Measurements from ENCODE around the gene ATP8B3. TPM values are rescaled to one million over a fixed set of nuclear protein-coding genes. Genes with fewer than 3 reads are reported as not detected.

Gene ATP8B3
- total and polyA plus RNA-seq, 2 donors from 2014 or later: 0.24 to 3.6 TPM

DNA sequence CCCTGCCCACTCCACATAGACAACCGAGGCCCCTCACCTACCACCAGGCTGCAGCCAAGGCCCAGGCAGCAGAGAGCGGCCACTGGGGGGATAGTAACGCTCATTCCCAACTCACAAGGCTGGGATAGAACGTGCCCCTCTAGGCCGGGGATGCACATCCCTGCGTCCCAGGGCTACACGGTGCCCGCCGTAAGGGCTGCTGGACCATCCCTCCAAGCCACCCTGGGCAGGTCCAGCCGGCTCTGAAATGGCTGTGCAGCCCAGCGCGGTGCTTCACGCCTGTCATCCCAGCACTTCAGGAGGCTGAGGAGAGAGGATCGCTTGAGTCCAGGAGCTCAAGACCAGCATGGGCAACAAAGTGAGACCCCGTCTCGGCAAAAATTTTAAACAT, 33.0 kb upstream of the ATP8B3 start:
- intact Hi-C loops (cut with DNase I): no loop called here
- H3K9ac ChIP-seq (ENCODE audit: low read length in 3 of 3): no peak overlapping the region
- no peak overlapping the region for H3K4me3 ChIP-seq (ENCODE audit: low read length in 3 of 3)
- no peaks in the 10 kb centered on the region for H3K9me3 ChIP-seq (ENCODE audit: control insufficient read depth in 2 of 3, insufficient read depth in 1 of 3, low read length in 3 of 3)
- no peak for FAIRE-seq
- no peaks in the 10 kb centered on the region for H3K36me3 ChIP-seq (ENCODE audit: control insufficient read depth in 2 of 3, insufficient read depth in 3 of 3, low read length in 3 of 3)
- no peak for DNase-seq
- TF ChIP-seq, protein P1, sequence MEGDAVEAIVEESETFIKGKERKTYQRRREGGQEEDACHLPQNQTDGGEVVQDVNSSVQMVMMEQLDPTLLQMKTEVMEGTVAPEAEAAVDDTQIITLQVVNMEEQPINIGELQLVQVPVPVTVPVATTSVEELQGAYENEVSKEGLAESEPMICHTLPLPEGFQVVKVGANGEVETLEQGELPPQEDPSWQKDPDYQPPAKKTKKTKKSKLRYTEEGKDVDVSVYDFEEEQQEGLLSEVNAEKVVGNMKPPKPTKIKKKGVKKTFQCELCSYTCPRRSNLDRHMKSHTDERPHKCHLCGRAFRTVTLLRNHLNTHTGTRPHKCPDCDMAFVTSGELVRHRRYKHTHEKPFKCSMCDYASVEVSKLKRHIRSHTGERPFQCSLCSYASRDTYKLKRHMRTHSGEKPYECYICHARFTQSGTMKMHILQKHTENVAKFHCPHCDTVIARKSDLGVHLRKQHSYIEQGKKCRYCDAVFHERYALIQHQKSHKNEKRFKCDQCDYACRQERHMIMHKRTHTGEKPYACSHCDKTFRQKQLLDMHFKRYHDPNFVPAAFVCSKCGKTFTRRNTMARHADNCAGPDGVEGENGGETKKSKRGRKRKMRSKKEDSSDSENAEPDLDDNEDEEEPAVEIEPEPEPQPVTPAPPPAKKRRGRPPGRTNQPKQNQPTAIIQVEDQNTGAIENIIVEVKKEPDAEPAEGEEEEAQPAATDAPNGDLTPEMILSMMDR (IDR thresholded peaks at IDR 0.05; ENCODE audit: borderline replicate concordance, extremely low read depth, insufficient read depth): no peak
- H3K27me3 ChIP-seq (ENCODE audit: control insufficient read depth, insufficient read depth, low read length): no peaks in the 10 kb centered on the region
- peaks cover 0 to 49% (median 12%) of the 10 kb centered on the region in 3 donors for H3K4me1 ChIP-seq (ENCODE audit: control insufficient read depth in 2 of 3, insufficient read depth in 2 of 3, low read depth in 1 of 3, low read length in 3 of 3)
- H3K27ac ChIP-seq (ENCODE audit: low read depth in 2 of 2, low read length in 2 of 2): no peak overlapping the region

DNA sequence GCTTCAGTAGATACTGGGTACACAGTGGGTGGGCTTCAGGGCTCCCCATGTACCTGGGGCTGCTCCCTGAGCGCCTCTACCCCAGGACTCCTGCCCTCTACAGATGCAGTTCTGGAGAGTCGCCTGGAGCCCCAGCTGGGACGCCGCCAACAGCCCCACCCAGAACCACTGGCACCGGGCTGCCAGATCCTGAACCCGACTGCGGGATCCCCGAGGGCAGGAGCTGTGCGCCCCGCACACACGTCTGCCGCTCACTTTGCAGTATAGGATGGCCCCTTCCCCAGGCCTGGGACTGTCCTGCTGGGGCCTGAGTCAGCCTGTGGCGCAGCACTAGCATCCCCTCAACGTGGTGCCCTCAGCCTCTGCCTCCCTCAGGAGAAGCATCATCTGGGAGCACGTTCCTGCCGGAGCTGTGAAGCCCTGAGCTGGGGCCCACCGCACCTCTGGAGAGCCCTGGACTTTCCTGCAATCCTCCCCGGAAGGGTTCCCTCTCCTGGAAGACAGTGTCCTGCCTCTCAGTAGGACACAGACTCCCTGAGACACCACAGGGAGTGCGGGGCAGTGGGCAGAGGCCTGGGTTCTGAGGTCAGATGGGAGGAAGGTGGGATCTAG, 32.5 kb upstream of the ATP8B3 start:
- Histone ChIP-seq H3K9me3 (ENCODE audit: control insufficient read depth in 2 of 3, insufficient read depth in 1 of 3, low read length in 3 of 3) (no peaks in the 10 kb centered on the region), H3K36me3 (ENCODE audit: control insufficient read depth in 2 of 3, insufficient read depth in 3 of 3, low read length in 3 of 3) (no peaks in the 10 kb centered on the region), H3K9ac (ENCODE audit: low read length in 3 of 3) (no peak overlapping the region), H3K27me3 (ENCODE audit: control insufficient read depth, insufficient read depth, low read length) (no peaks in the 10 kb centered on the region), H3K4me1 (ENCODE audit: control insufficient read depth in 2 of 3, insufficient read depth in 2 of 3, low read depth in 1 of 3, low read length in 3 of 3) (peaks cover 0 to 55% (median 12%) of the 10 kb centered on the region in 3 donors), H3K4me3 (ENCODE audit: low read length in 3 of 3) (no peak overlapping the region), H3K27ac (ENCODE audit: low read depth in 2 of 2, low read length in 2 of 2) (no peak overlapping the region)
- intact Hi-C loops (cut with DNase I): no loop called here
- no peak for DNase-seq
- no peak for FAIRE-seq
- TF ChIP-seq, protein P1 (IDR thresholded peaks at IDR 0.05; ENCODE audit: borderline replicate concordance, extremely low read depth, insufficient read depth): no peak

GRCh38 chr19:1843646-1844394, 31.7 kb upstream of the ATP8B3 start:
- intact Hi-C loops (cut with DNase I): no loop called here
- TF ChIP-seq, protein P1 (IDR thresholded peaks at IDR 0.05; ENCODE audit: borderline replicate concordance, extremely low read depth, insufficient read depth): no peak
- no peak overlapping the region for H3K9ac ChIP-seq (ENCODE audit: low read length in 3 of 3)
- no peak overlapping the region for H3K27ac ChIP-seq (ENCODE audit: low read depth in 2 of 2, low read length in 2 of 2)
- no peaks in the 10 kb centered on the region for H3K36me3 ChIP-seq (ENCODE audit: control insufficient read depth in 2 of 3, insufficient read depth in 3 of 3, low read length in 3 of 3)
- DNase-seq (no peak), FAIRE-seq (no peak)
- no peaks in the 10 kb centered on the region for H3K9me3 ChIP-seq (ENCODE audit: control insufficient read depth in 2 of 3, insufficient read depth in 1 of 3, low read length in 3 of 3)
- peaks cover 0 to 58% (median 12%) of the 10 kb centered on the region in 3 donors for H3K4me1 ChIP-seq (ENCODE audit: control insufficient read depth in 2 of 3, insufficient read depth in 2 of 3, low read depth in 1 of 3, low read length in 3 of 3)
- H3K4me3 ChIP-seq (ENCODE audit: low read length in 3 of 3): no peak overlapping the region
- no peaks in the 10 kb centered on the region for H3K27me3 ChIP-seq (ENCODE audit: control insufficient read depth, insufficient read depth, low read length)
